ES-I3 (cell line): Measurements from ENCODE around the gene SAMD1.

Experiments
- H3K36me3 ChIP-seq: 2 replicates; pipeline ENCODE4 v1.6.1; 2013; ENCODE audit warnings: mild to moderate bottlenecking, low read length, control low read depth, moderate library complexity; ENCODE audit not compliant: insufficient read depth
- H3K4me1 ChIP-seq: 2 replicates; pipeline ENCODE4 v1.6.1; 2013; ENCODE audit warnings: mild to moderate bottlenecking, control low read depth, low read length; ENCODE audit not compliant: insufficient read depth
- H3K9ac ChIP-seq: 2 replicates; pipeline ENCODE4 v1.6.1; 2013; ENCODE audit warnings: low read depth, mild to moderate bottlenecking, low read length, moderate library complexity
- H3K9me3 ChIP-seq: 2 replicates; pipeline ENCODE4 v1.6.1; 2013; ENCODE audit warnings: mild to moderate bottlenecking, low read length, moderate library complexity; ENCODE audit not compliant: control insufficient read depth, insufficient read depth

SAMD1 gene

DNA sequence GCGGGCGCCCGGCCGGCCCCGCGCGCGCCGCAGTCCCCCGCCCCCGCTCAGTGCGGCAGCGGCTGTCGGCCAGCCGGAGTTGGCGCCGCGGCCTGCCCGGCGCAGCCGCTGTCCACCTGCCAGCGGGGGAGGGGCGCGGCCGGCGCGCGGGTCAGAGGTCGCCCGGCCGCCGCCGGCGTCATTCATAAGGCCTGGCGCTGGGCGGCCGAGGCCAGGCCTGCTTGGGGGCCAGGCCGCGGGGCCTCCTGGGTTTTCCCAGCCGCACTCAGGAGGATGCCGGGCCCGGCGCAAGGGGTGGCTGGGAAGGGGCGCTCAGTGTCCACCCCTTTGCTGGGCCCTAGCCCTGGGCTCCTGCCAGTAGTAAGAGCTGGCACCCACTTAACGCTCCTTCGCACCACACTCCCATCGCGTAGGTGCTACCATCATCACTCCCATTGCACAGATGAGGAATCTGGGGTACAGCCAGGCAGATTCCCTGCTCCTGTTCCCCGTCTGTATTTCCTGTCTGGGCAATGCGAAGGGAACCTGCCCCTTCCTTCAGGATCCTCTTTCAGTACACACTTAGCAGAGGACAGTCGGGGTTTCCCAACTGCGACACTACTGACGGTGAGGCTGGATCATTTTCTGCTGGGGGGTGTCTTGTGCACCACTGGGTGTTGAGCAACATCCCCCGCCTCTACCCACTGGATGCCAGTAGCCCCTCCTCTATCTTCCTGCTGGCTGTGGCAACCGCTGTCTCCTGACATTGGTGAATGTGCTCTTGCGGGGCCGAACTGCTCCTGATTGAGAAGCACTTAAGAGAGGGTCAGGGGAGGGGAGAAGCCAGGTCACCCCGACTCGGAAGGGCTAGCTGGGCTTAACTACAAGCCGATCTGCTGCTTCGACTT, 27.9 kb upstream of the SAMD1 start:
- no peaks in the 10 kb centered on the region for H3K36me3 ChIP-seq
- no peaks in the 10 kb centered on the region for H3K9me3 ChIP-seq
- peaks cover 4% of the 10 kb centered on the region; the same call in 1 of the 2 replicates for H3K4me1 ChIP-seq
- peak overlapping the region; percentile 69 for H3K9ac ChIP-seq

DNA sequence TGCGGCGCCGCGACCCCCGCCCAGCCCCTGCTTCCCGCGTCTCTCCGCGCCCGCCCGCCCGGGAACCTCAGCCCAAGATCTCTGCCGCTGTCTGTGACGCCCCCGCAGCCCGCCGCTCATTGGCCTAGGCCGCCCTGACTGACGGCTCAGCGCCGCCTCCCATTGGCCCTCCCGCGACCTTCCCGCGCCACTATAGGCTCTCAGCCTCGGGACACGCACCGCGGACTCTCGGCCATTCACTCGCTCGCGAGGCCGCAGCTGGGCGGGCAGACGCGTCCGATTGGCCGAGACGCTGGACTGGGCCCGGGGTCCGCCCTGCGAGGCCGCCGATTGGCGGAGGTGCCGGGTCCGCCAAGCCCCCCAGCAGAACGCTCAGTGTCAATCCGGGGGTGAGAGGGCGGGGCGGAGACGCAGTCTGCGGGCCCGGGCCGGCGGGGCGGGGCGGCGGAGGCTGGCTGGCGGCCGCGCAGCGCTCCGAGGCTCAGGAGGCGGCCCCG, 27.2 kb upstream of the SAMD1 start, which contains the start of gene PRKACA:
Gene PRKACA, minus strand, starts transcription at position 95 of the 497 bp plus-strand sequence. CDS start 215 bp downstream, outside the sequence.
- Histone ChIP-seq H3K9ac (peak within 1 kb of the TSS; percentile 69), H3K4me1 (peaks cover 10% of the 10 kb centered on the region), H3K36me3 (no peaks in the 10 kb centered on the region), H3K9me3 (no peaks in the 10 kb centered on the region)

DNA sequence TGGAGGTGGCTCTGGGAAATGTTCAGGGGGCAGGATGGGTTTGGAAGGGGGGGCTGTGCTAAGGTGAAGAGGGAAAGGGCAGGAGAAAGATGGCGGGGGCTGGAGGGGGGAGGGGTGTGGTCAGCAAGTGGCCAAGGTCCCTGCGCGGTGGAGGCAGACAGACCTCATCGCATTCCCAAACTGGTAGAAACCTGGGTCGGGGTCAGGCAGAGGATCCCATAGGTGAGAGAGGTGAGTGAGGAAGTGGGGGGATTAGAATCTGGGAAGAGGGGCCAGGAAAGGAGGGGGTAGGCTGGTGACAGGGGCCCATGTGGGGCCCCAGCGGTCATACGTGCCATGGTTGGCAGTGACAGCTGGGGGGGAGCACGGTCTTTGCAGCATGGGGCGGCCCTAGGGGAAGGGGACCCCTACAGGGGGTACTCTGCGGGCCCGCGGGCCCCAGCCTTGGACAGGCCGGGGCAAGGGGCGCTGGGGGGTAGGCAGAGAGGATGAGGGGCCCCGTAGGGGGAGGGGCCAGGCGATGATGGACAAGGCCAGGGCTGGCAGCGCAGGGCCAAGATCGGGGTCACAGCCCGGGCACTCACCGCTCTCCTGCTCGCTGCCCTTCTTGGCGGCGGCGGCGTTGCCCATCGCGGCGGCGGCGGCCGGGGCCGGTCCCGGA, 26.5 kb upstream of the SAMD1 start:
- peaks cover 16% of the 10 kb centered on the region for H3K4me1 ChIP-seq
- H3K9ac ChIP-seq: peak overlapping the region; percentile 61

DNA sequence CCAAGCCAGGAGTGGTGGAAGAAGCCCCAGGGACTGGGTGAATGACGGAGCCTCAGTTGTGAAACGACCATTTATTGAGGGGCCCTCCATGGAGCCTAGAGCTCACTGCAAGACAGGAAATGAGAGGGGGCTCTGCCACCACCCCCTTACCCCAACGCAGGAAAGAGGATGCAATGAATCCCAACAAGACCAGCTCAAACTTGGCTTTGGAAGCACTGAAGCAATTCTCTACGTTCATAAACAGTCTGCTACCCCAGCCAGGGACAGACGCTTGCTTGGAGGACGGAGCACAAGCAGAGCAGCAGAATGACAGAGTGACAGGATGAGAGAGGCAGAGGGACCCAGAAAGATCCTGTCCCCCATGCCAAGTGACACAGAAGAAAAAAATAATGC, 26.0 kb upstream of the SAMD1 start:
- no peaks in the 10 kb centered on the region for H3K36me3 ChIP-seq
- peaks cover 16% of the 10 kb centered on the region for H3K4me1 ChIP-seq
- peak overlapping the region; percentile 61; the same call in 1 of the 2 replicates for H3K9ac ChIP-seq
- H3K9me3 ChIP-seq: no peaks in the 10 kb centered on the region

More for the DNA sequence above, 26.5 kb upstream of the SAMD1 start:
- H3K36me3 ChIP-seq: no peaks in the 10 kb centered on the region
- no peaks in the 10 kb centered on the region for H3K9me3 ChIP-seq

DNA sequence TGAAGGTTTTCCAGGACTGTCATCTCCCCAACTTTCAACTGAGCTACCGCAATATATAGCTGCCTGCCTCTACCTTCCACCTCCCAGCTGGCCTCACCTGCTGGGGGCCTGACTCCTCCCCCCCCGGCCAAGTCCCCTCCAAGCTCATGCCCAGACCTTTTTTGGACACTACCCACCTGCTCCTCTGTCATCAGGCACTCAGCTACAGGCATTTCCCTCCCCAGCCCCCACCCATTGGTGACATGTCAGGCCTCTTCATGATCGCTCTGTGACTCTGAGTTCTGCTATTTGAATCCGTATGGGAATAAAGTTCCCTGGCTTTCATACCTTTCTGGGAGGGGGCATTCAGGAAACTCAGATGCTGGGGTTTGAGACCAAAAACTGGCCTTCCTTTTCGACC, 25.2 kb upstream of the SAMD1 start:
- Histone ChIP-seq H3K9ac (no peak overlapping the region), H3K36me3 (no peaks in the 10 kb centered on the region), H3K9me3 (no peaks in the 10 kb centered on the region), H3K4me1 (peaks cover 16% of the 10 kb centered on the region)

DNA sequence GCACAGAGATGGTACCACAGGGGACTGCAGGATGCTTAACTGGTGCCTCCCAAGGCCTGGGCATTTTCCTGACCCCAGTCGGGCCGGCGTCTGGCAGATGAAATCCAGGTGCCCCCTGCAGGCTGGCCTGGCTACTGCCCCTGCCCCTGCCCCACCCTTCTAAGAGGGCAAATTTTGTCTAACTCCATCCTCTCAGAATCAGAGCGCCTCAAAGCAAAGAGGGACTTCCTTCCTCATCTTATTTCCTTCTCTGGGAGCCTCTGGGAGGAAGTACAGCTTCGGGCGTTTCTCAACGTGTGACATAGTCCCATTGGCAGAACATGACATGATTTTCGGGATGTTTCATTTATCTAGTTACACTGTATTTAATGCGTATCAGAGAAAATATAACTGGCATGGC, 24.3 kb upstream of the SAMD1 start:
- Histone ChIP-seq H3K4me1 (peaks cover 16% of the 10 kb centered on the region), H3K9me3 (no peaks in the 10 kb centered on the region), H3K36me3 (no peaks in the 10 kb centered on the region), H3K9ac (no peak overlapping the region)

DNA sequence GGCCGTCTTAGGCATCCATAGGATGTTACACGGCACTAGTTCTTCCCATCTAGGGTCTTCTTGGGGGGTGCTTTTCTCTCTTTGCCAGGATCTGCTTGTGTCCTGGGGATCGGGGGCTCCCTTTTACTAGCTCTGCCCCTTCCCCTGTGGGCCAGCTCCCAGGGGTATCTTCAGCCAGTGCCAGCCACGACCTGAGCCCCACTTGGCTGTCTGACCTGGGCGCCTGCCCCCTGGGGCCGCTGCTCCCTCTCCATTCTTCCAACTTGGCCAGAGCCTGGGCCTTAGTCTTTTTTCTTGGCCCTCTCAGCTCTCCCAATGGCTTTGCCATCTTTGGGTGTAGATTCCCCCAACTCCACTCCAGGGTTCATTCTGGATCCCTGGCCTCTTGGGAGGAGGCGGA, 23.9 kb upstream of the SAMD1 start:
- H3K36me3 ChIP-seq: no peaks in the 10 kb centered on the region
- no peak overlapping the region for H3K9ac ChIP-seq
- no peaks in the 10 kb centered on the region for H3K9me3 ChIP-seq
- H3K4me1 ChIP-seq: peaks cover 16% of the 10 kb centered on the region

DNA sequence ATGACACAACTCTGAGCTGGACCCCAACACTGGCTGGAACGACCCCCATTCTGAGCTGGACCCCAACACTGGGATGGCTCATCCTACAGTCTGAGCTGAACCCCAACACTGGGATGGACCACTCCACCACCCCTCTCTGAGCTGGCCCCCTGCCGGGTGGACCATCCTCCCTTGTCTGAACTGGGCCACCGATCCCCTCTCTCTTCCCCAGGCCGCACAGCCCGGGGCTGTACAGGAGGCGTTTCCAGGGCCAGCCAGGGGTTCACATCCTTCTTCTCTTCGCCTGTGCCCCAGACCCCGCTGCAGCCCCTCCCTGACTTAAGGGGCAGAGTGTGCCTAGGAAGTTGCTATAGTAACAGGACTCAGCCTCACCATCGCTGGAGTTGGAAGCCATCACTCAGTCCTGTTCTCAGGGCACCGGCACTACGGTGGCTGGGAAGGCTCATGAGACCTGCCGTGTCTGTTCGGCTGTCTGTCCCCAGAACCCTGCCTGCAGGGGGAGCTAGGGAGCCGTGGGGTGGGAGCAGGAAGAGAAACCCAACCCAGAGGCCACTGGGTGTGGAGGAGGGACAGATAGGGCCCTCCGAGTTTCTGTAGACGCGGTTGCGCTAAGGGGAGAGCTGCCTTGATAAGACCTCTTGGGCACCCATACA, 23.3 kb upstream of the SAMD1 start:
- no peaks in the 10 kb centered on the region for H3K9me3 ChIP-seq
- H3K9ac ChIP-seq: 0 out of 2 replicates have a peak overlapping the region, but pooled peaks have one; percentile 2
- H3K4me1 ChIP-seq: peaks cover 16% of the 10 kb centered on the region
- no peaks in the 10 kb centered on the region for H3K36me3 ChIP-seq

DNA sequence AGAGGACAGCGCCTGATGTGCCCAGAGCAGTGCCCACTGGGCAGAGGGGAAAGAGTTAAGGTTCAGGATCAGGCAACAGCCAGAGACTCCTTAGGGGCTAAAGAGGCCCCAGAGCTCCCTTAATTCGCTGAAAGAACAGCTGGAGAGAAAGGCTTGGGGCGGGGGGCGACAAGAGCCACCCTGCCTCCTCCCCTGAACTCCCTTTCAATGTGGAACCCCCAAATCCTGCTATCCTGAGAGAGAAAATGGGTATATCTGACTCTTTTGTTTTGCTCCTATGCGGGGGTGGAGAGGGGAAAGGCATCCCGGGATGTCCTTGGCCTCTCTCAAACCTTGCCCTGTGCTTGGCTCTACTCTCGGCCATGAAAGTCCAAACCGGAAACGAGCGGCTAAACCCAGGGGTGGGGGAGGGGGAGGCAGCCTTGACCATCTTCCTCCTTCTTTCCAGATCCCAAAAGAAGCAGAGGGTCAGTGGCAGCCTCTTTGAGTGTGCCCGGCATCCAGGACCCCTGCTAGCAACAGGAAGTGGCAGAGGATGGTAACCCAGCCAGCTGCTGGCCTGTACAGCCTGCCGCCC, 22.3 kb upstream of the SAMD1 start:
- no peaks in the 10 kb centered on the region for H3K9me3 ChIP-seq
- no peaks in the 10 kb centered on the region for H3K36me3 ChIP-seq
- H3K9ac ChIP-seq: peak overlapping the region; percentile 2
- H3K4me1 ChIP-seq: peaks cover 16% of the 10 kb centered on the region

DNA sequence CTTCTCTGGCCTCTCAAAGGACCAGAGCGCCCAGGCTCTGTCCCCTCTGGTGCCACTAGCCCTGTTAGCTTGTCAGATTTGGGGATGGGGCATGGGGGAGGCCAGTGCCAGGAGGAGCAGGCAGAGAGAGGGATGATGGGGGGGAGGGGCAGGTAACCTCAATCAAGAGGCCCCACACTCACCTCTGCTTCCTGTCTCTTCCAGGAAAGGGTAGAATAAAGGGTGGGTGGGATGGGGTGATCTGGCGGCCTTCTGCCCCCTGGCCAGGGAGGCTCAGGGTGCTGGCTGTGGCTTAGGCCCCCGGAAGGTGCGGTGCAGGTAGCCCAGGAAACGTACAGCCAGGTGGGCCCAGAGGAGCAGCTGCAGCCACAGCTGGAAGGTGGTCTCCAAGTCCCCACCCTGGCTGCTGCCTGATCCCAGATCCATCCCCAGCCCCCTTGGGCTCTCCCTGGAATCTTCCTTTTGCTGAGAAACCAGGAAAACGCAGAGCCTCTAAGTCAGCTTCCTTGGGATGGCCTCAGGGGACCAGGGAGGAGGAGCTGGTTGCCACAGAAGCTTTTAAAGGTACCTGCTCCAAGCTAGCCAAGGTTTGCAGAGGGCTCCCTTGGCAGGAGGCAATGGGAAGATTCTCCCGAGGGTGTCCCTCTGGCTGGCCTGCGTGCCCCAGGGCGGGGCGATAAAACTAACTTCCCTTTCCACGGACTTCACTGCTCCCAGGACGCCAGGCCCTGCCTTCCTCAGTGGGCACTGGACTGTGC, 21.7 kb upstream of the SAMD1 start:
- peaks cover 16% of the 10 kb centered on the region for H3K4me1 ChIP-seq
- no peaks in the 10 kb centered on the region for H3K9me3 ChIP-seq
- H3K9ac ChIP-seq: peak overlapping the region; percentile 2; the same call in 1 of the 2 replicates
- H3K36me3 ChIP-seq: no peaks in the 10 kb centered on the region

DNA sequence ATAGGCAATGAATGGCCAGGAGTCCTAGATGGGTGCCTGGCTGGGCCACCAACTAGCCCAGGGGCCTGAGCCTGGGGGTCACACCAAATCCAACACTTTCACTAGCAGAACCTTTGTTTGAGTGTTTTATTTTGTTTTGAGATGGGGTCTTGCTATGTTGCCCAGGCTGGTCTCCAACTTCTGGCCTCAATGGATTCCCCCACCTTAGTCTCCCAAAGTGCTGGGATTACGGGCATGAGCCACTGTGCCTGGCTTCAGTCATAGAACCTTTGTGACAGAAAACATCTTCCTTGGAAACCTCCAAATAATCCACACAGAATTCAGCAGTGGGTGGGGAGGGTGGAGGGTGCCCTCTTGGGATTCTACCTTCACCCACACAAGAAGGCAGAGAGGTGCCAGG, 20.9 kb upstream of the SAMD1 start:
- no peaks in the 10 kb centered on the region for H3K36me3 ChIP-seq
- no peak overlapping the region for H3K9ac ChIP-seq
- H3K4me1 ChIP-seq: peaks cover 16% of the 10 kb centered on the region
- no peaks in the 10 kb centered on the region for H3K9me3 ChIP-seq

DNA sequence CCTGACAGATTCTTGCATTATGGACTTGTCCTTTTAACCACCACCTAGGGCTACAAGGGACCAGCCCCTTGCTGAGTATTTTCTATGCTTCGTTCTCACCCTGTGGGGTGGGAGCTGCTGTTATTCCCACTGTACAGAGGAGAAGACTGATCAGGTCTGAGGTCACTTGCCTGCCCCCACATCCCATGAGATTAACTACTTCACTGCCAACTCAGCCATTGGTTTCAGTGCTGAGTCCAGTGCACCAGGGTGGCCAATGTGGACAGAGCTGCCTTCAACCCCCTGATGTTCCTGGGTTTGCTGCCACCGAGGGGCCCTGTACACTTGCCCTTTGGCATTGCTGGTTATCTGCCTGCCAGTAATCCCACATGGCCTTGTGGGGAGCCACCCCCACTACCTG, 20.1 kb upstream of the SAMD1 start:
- Histone ChIP-seq H3K9ac (no peak overlapping the region), H3K4me1 (peaks cover 16% of the 10 kb centered on the region), H3K36me3 (no peaks in the 10 kb centered on the region), H3K9me3 (no peaks in the 10 kb centered on the region)

DNA sequence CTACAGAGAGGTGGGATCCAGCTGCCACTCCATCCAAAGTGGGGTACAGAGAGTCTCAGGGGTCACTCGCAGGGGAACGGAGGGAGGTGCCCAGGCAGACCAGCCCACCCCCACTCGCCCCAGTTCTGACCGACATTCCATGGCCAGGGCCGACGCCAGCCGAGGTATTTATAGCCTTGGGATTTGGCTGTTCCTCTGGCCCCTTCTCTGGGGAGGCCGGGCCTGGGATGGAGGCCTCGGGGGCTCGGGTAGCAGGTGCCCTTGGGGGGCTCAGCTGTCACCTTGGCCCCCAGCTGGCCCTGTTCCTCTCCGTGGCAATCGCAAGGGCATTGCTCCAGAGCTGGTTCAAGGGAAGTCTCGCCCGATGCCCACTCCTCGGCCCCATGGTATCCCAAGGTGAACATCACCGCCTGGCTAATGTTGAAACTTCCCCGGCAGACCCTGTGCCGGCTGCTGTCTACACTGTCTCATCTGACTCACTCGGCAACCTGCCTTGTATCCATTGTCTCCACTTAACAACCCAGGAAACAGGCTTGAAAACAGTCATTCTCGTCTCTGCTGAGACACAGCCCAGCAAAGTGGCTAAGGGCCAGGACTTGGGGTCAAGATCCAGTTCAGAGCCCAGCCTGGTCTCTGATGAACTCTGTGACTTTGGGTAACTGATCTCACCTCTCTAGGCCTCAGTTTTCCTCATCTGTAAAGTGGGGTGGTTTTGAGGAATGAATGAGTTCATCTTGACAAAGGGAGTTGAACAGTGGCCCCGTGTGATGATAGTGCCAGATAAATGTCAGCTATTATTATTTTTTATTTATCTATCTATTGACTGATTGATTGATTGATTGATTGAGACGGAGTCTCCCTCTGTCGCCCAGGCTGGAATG, 17.3 kb upstream of the SAMD1 start:
- H3K9ac ChIP-seq: no peak overlapping the region
- no peaks in the 10 kb centered on the region for H3K9me3 ChIP-seq
- no peaks in the 10 kb centered on the region; the same call in 1 of the 2 replicates for H3K36me3 ChIP-seq
- peaks cover 7% of the 10 kb centered on the region for H3K4me1 ChIP-seq
